Parathyroid adenoma (tissue), 2 donors: Measurements from ENCODE around the gene RHOBTB3.

ENCODE experiments used
- H2AFZ ChIP-seq: fragments of 300-600 bp; sonication (generic); one replicate; pipeline ENCODE4 v1.7.0; 2017; ENCODE audit warnings: antibody characterized with exemption, mild to moderate bottlenecking
- H3K27ac ChIP-seq: fragments of 300-600 bp; sonication (generic); one replicate; pipeline ENCODE4 v1.7.0; 2017
- H3K27me3 ChIP-seq: fragments of 300-600 bp; sonication (generic); one replicate; pipeline ENCODE4 v1.7.0; 2017; ENCODE audit warnings: low read length; ENCODE audit not compliant: control insufficient read depth, insufficient read depth
- H3K36me3 ChIP-seq: fragments of 300-600 bp; sonication (generic); one replicate; pipeline ENCODE4 v1.7.0; 2017; ENCODE audit warnings: low read length; ENCODE audit not compliant: control insufficient read depth, insufficient read depth
- H3K4me1 ChIP-seq: fragments of 300-600 bp; sonication (generic); one replicate; pipeline ENCODE4 v1.7.0; 2017; ENCODE audit warnings: control low read depth
- H3K4me2 ChIP-seq: fragments of 300-600 bp; sonication (generic); one replicate; pipeline ENCODE4 v1.7.0; 2017; ENCODE audit warnings: low read length
- H3K4me3 ChIP-seq: fragments of 300-600 bp; sonication (generic); one replicate; pipeline ENCODE4 v1.7.0; 2017; ENCODE audit warnings: low read depth, low read length
- H3K79me2 ChIP-seq: fragments of 300-600 bp; sonication (generic); one replicate; pipeline ENCODE4 v1.7.0; 2017; ENCODE audit warnings: control low read depth
- H3K9ac ChIP-seq: fragments of 300-600 bp; sonication (generic); one replicate; pipeline ENCODE4 v1.7.0; 2017; ENCODE audit warnings: mild to moderate bottlenecking
- H3K9me3 ChIP-seq: fragments of 300-600 bp; sonication (generic); one replicate; pipeline ENCODE4 v1.7.0; 2017; ENCODE audit warnings: low read length; ENCODE audit not compliant: control insufficient read depth
- CTCF ChIP-seq: fragments of 300-600 bp; sonication (generic); IDR thresholded peaks from one replicate; pipeline ENCODE4 v1.7.0; 2017; ENCODE audit warnings: antibody characterized with exemption, mild to moderate bottlenecking
- donor health status: primary hyperparathyroidism.

The RHOBTB3 gene

DNA sequence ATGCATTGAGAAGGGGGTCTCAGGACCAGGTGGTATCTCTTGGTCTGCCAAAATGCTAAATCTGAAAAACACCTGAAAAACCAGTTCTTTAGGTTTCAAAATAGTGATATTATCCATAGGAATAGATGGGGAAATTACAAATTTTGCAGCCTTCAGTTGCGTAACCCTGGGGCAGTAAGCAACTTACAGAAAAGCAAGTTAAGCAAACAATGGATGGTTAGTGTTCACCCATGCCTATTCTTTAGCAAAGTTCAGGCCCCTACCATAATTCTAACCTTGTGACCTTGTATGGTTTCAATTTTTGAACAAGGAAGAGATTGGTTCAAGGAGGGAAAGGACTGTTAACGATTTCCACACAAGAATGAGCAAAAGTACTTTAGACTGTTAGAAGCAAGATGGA is 66.9 kb downstream of the RHOBTB3 start:
- Histone ChIP-seq H3K27ac (no peak overlapping the region), H3K9me3 (no peaks in the 10 kb centered on the region), H3K4me2 (no peak overlapping the region), H3K36me3 (no peaks in the 10 kb centered on the region), H3K9ac (no peak overlapping the region), H3K4me1 (peaks cover 10% of the 10 kb centered on the region), H3K4me3 (no peak overlapping the region), H3K79me2 (no peaks in the 10 kb centered on the region), H3K27me3 (no peaks in the 10 kb centered on the region), H2AFZ (no peak overlapping the region)
- no peak for TF ChIP-seq CTCF

GRCh38 chr5:95798545-95798944 is 67.4 kb downstream of the RHOBTB3 start:
- H3K4me3 ChIP-seq: no peak overlapping the region
- H3K4me1 ChIP-seq: peaks cover 13% of the 10 kb centered on the region
- no peak overlapping the region for H3K9ac ChIP-seq
- no peak for TF ChIP-seq CTCF
- H3K79me2 ChIP-seq: peaks cover 3% of the 10 kb centered on the region
- no peaks in the 10 kb centered on the region for H3K36me3 ChIP-seq
- no peaks in the 10 kb centered on the region for H3K9me3 ChIP-seq
- no peak overlapping the region for H3K4me2 ChIP-seq
- H2AFZ ChIP-seq: no peak overlapping the region
- H3K27me3 ChIP-seq: no peaks in the 10 kb centered on the region
- no peak overlapping the region for H3K27ac ChIP-seq

DNA sequence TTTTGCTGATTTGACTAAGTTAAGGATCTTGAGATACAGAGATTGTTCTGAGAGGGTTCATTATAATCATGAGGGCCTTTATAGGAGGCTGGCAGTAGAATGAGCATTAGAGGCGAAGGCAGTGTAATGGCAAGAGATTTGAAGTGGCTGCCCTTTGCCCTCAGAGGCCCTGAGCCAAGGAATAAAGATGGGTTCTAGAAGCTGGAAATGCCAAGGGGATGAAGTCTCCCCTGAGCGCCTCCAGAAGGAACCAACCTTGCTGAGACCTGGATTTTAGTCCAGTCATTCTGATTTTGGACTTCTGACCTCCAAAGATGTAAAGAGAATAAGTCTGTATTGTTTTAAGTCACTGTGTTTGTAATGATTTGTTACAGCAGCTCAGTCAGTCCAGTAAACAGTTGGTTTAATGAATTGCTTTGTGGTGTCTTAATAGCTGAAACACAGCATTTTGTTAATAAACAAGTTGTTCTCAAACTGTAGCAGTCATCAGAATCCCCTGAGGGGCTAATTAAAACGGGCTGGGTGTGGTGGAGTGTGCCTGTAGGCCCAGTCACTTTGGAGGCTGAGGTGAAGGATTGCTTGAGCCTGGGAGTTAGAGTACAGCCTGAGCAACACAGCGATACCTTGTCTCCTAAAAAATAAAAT is 68.2 kb downstream of the RHOBTB3 start:
- Histone ChIP-seq H3K36me3 (no peaks in the 10 kb centered on the region), H3K79me2 (peaks cover 3% of the 10 kb centered on the region), H3K9me3 (no peaks in the 10 kb centered on the region), H2AFZ (no peak overlapping the region), H3K9ac (no peak overlapping the region), H3K27ac (peak overlapping the region; percentile 21), H3K4me1 (peaks cover 17% of the 10 kb centered on the region), H3K4me2 (no peak overlapping the region), H3K27me3 (no peaks in the 10 kb centered on the region), H3K4me3 (no peak overlapping the region)
- TF ChIP-seq CTCF: no peak

DNA sequence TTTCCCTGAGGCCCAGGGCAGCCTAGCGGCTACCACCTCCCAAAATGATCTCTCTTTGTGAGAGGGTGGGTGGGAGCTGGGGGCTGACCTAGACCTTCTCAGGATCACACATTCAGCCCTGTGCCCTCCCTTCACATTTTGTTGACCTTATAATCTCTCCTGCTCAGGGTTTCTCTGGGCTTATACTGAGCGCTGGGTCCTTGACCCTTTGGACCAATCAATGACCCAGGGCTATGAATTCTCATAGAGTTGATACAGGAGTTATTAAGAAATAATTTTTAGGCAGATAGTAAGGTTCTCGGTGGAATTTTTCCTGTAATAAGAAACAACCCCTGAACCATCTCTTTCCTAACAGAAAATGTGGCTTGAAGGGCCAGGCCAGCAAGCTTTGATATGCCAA is 69.4 kb downstream of the RHOBTB3 start:
- Histone ChIP-seq H3K79me2 (peaks cover 3% of the 10 kb centered on the region), H3K27ac (no peak overlapping the region), H3K9me3 (no peaks in the 10 kb centered on the region), H2AFZ (no peak overlapping the region), H3K4me2 (no peak overlapping the region), H3K9ac (no peak overlapping the region), H3K27me3 (no peaks in the 10 kb centered on the region), H3K36me3 (no peaks in the 10 kb centered on the region), H3K4me3 (no peak overlapping the region), H3K4me1 (peaks cover 17% of the 10 kb centered on the region)
- no peak for TF ChIP-seq CTCF

DNA sequence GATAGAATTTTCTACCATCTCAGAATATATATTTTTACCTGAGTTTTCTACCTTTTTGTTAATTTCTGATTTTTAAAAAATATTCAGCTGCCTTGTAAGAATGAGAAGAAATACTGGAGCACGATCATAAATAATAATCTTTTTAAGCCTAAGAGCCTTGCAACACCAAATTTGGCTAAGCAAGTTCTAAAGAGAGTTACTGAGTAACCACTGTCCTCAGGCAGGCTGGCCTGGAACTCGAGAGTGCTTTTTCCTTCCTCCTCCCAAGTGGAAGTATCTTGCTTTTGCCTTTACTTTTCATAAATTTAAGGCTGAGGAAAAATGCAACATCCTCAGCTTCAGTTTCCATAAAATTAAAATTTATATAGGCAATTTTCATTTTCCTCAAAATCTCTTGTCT is 70.4 kb downstream of the RHOBTB3 start:
- H3K4me2 ChIP-seq: no peak overlapping the region
- no peak for TF ChIP-seq CTCF
- H3K27me3 ChIP-seq: no peaks in the 10 kb centered on the region
- H3K27ac ChIP-seq: no peak overlapping the region
- no peaks in the 10 kb centered on the region for H3K9me3 ChIP-seq
- no peak overlapping the region for H2AFZ ChIP-seq
- H3K36me3 ChIP-seq: no peaks in the 10 kb centered on the region
- peaks cover 3% of the 10 kb centered on the region for H3K79me2 ChIP-seq
- no peak overlapping the region for H3K9ac ChIP-seq
- no peak overlapping the region for H3K4me3 ChIP-seq
- H3K4me1 ChIP-seq: peaks cover 17% of the 10 kb centered on the region
